HG02763 (cell line): Measurements from ENCODE around the gene SNX9.

ENCODE experiments used
- ATAC-seq: cut with Tn5 transposase; IDR thresholded peaks from one replicate; pipeline ENCODE4 v1.9.1; 2021; ENCODE audit warnings: mild to moderate bottlenecking, moderate library complexity; ENCODE audit not compliant: unreplicated experiment

SNX9 gene

GRCh38 chr6:157974967-157975366 is 151.9 kb downstream of the SNX9 start:
- no peak for ATAC-seq

GRCh38 chr6:157975456-157975855 is 152.4 kb downstream of the SNX9 start:
- no peak for ATAC-seq

GRCh38 chr6:157976345-157977175 is 153.5 kb downstream of the SNX9 start:
- ATAC-seq, result no peak

GRCh38 chr6:157977176-157977804 is 154.2 kb downstream of the SNX9 start:
- ATAC-seq, result no peak

- ATAC-seq, result no peak
These were observed 155.2 kb downstream of the SNX9 start for GRCh38 chr6:157978021-157978783.

- no peak for ATAC-seq
These were observed 157.5 kb downstream of the SNX9 start for GRCh38 chr6:157980288-157981131.

- no peak for ATAC-seq
These were observed 158.0 kb downstream of the SNX9 start for GRCh38 chr6:157981132-157981394.

GRCh38 chr6:157981395-157982101 is 158.5 kb downstream of the SNX9 start, which contains the start of gene SYNJ2:
Gene SYNJ2 (plus strand): TSS chr6:157981863. CDS start chr6:157981962, 99 bp downstream.
- peak; percentile 83 for ATAC-seq

GRCh38 chr6:157982102-157982562 is 159.1 kb downstream of the SNX9 start:
- peak; percentile 39 for ATAC-seq

GRCh38 chr6:157982563-157983405 is 159.7 kb downstream of the SNX9 start:
- ATAC-seq, result no peak

GRCh38 chr6:157983406-157984119 is 160.5 kb downstream of the SNX9 start:
- ATAC-seq, result no peak

GRCh38 chr6:157984128-157984527 is 161.1 kb downstream of the SNX9 start:
- no peak for ATAC-seq

GRCh38 chr6:157984686-157985225 is 161.7 kb downstream of the SNX9 start:
- no peak for ATAC-seq

GRCh38 chr6:157985378-157986155 is 162.5 kb downstream of the SNX9 start:
- no peak for ATAC-seq

- ATAC-seq, result no peak
These were observed 165.0 kb downstream of the SNX9 start for GRCh38 chr6:157987788-157988699.

GRCh38 chr6:157988700-157989063 is 165.6 kb downstream of the SNX9 start:
- no peak for ATAC-seq
